Activated CD4-positive, alpha-beta T cell treated with anti-CD3 and anti-CD28 coated beads, Interleukin-2, Interleukin-4, amounts not matched to agents 100 ng/mL and 50 ng/mL, durations not matched to agents 16 hours and 8 hours (primary cell): Measurements from ENCODE around the gene SLC30A3.

Source experiments
- DNase-seq: peaks from one replicate; pipeline ENCODE4 v3.0.0-alpha.2; 2020; ENCODE audit warnings: low spot score

SLC30A3 gene

DNA sequence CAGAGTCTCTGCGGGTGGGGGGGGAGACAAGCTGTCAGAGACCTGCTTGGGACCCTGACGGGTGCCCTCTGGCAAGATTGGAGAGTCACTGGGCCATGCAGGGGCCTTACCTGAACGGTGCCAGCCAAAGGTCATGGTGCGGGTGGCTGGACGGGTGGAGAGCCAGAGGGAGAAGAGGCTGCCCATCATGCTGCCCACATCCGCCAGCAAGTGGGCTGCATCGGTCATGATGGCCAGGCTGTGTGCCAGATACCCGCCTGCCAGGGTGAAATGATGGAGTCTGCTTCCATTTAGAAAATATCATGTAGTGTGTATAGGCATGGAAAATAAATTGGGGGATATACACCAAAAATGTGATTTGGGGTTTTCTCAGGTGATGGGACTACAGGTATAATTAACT lies 4.8 kb downstream of the SLC30A3 start:
- no peak for DNase-seq

DNA sequence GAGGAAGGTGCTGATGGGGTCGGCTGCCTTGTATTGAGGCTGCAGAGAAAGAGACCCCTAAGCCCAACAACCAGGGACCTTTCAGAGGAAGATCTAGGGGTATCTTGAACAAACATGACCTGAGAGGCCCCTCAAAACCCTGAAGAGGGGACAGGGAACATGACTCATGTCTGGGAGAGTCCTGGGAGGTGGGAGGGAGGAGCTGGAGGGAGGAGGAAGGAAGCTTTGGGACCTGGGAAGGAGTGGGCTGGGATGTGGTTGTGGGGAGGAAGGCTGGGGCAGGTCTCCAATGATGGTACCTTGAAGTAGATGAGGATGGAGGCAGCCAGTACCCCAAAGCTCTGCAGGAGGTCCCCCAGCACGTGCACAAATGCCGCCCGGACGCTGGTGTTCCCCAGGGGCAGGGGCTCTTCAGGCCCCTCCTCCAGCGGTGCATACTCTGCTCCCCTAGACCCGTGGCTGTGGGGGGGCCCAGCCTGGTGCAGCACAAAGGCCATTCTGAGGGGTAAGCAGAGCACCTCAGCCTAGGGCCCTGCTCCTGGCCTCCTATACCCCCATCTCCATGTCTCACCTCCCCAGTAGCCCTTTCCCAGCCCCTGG lies 5.9 kb downstream of the SLC30A3 start:
- no peak for DNase-seq

DNA sequence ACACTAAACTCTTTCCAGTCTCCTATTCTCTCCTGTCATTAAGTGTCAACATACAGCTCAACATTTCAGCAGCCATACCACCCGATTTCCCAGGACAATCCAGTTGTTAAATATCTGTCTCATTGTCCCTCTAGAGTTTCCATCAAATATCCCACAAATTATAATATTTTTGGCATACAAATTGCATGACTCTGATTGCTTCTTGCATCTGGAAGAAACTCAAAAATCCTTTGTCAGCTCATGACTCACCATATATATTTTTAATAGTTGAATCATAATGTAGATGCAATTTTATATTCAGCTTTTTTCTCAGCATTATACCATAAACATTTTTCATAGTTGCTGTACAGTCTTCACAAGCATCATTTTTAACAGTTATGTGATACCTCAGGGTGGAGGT lies 7.2 kb downstream of the SLC30A3 start:
- DNase-seq, result no peak

DNA sequence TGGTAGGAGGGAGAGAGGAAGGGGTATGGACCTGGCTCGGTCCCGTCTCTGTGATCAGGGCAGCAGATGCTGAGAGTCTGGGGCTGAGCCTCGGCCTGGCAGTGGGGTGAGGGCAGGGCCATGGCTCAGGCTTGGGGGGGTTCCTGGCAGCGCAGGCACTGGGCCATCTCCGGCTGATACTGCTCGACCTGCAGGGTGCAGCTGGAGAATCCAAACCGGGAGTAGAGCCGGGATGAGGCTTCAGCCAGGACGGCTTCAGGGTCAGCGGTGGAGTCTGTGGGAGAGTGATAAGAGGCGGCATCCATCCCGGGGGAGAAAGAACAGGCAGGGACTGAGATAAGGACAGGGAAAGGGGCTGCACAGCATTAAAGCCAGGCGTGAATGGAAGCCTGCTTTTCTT lies 7.7 kb downstream of the SLC30A3 start:
- no peak for DNase-seq

DNA sequence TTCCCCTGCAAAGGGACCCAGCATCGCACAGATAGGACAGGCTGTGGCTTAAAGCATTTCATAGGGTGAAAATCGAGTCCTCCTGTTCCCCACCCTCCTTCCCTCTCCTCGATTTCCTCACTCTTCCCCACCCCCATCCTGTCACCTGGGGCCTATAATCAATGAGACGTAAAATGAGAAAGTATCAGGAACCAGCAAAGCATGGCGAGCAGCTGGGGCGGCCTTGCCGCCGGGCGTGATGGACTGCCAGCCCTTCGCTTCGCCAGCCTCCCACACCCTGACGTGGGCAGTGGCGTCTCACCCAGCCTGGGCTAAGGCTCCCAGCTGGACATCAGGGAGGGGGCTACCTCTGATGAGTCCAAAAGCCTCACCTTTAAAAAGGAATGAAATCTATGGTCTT lies 11.1 kb downstream of the SLC30A3 start:
- no peak for DNase-seq

DNA sequence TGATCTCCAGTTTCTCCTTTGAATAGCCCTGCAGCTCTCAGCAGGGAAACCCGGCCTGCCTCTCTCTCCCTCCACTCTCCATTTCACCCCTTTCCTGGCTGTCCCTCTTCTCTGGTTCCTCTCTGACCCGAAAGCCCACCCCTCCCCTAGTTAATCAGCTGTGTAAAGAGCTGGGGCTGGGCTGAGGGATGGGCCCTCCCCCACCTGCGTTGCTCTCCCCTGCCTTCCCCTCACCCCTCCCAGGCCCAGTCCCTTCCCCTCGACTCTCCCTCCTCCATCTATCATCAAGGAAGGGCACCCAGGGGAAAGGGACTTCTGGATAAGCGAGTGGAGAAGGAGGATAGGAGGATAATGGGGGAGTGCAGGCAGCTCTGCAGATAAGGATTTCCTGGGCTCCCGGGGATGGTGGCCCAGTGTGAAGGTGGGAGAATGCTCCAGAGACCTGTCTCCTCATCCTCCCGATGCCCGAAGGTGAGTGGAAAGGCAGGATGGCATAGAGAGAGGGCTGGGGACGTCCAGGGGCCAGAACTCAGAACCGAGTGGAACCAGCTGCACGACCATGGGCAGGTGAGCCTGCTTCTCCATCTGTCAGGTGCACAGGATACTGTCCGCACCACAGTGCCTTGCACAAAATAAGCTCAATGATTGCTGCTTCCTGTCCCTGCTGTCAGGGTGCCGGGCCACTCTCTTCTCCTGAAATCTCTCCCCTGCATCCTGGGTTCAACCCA lies 12.0 kb downstream of the SLC30A3 start:
- no peak for DNase-seq

DNA sequence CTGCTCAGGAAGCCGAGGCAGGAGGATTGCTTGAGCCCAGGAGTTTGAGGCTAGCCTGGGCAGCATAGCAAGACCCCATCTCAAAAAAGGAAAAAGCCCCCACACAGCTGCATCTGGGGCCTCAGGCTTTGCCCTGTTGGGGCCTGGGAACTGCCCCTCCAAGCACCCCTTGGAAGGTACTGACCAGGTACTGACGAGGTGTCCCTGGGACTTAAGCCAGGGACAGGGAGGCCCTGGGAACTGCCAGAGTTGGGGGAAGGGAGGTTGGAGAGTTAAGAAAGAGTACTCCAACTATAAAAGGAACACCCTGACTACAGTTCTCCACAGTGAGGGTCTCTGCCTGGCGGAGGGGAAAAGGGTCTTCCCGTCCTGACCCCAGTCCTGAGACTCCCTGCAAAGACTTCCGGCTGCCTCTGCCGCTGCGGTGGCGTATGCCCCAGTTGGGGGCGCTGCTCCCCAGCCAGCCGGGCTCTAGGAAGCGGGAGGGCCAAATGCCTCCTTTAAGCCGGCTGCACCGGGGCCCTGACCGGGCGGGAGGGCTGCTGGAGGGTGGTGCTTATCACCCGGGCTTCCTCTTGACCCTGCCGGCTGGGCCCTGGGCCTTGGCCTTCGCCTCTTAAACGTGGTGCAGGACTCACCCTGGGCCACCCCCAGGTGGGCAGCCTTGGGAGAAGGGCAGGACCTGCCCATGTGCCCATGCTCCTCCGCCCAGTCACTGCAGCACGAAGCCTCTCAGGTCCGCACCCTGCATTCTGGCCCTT lies 12.8 kb downstream of the SLC30A3 start:
- peak; percentile 50 for DNase-seq

DNA sequence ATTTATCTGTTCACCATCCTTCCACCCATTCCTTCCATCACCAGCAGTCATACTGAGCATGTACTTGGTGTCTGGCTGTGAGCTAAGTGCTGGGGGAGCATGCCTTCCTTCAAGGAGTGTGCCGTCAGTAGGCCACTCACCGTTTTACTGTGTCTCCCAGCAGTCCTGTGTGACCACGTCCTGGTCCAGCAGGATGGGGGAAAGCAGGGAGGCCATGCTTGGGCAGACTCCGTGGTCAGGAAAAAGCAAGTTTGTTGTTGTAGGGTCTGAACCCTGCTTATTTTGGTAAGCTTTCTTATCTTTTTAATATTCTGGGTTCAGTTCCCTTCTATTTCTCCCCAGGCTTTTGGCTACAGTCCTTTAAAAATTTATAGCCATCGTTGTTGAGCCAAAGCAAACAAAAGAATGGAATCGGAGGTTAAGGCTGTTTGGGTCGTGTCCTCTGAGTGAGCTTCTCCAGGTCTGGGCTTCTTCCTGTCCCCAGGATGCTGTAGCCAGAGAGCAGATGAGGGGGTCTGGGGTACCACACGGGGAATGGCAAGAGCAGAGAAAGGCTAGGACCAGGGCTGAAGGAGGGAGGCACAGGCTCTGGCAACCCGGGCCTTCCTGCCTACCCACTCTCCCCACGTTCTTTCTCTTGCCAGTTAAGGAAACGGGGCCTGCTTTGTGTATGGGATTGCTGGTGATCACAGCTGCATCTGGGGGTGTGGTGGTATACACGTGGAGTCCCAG lies 13.5 kb downstream of the SLC30A3 start:
- DNase-seq, result no peak

DNA sequence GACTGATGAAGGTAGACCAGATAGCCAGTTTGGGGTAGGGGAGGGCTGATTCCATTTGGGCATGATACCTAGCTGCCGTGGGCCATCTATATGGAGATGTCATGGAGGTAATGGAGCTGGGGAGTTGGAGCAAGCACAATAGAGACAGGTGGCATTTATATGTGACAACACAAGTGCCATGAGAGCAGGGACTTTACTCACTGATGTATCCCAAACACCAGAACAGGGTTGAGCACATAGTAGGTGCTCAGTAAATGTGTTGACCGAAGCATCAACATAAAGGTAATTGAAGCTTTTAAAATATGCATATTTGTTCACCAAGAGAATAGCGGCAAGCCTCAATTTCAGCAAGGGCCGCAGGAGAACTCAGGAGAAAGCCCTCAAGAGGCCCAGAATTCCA lies 15.0 kb downstream of the SLC30A3 start:
- DNase-seq, result no peak

DNA sequence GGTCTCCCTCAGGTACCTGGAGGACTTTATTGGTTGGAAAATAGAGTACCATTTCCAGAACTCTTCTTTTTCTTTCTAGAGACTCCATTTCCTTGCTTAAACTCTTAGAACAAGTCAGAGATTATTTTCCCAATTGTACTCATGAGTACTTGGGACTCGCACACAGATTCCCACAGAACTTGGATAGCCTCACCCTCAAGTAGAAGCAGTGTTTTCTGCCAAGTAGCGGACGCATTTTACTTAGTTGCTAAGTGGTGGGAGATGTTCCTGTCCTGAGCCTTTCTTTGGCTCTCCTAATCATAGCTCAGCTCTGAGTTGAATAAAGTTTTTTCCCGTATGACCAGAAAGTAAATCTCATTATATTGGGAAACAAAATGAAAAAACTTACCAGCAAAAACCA lies 17.2 kb downstream of the SLC30A3 start:
- DNase-seq, result no peak

DNA sequence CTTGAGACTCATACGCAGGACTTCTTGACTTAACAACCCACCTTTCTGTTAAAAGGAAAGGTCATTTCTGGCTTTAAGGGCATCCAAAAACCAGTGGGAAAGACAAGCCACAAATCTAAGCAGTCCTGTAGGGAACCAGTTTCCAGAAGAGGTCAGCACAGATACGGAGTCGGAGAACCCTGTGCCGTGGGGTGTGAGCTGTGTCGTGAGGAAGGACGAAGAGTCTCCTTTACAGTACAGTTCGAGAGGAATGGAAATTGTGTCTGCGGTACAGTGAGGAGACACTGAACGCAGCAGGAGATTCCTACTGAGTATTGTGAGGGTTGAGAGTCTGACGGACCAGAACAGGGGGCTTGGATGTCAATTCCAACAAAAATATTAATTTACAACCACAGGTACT lies 17.7 kb downstream of the SLC30A3 start:
- DNase-seq, result no peak

DNA sequence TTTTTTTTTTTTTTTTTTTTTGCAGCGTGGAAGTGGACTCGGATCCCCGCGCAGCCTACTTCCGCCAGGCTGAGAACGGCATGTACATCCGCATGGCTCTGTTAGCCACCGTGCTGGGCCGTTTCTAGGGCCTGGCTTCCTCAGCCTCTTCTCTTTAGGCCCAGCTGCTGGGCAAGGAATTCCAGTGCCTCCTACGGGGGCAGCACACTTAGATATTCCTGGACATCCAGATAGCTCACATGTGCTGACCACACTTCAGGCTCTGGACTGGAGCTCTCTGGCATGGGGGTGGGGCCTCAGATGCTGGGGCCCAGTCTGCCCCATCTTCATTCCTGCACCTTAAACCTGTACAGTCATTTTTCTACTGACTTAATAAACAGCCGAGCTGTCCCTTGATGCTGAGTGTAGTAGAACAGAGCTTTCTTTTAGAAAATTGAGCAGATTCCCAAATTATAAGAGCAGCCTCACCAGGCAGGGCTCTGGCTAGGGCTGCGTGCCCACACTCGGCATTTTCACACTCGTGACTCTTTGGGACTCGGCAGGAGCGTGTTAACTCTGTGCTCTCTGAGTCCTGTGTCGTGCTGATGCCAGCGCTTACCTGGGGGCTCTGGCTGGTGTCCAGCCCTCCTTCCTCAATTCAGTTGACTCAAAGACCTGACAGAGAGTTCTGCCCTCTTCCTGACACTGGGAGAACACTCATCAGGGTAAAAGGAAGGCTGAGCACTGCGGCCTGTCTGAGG lies 19.3 kb downstream of the SLC30A3 start:
- DNase-seq, result no peak

DNA sequence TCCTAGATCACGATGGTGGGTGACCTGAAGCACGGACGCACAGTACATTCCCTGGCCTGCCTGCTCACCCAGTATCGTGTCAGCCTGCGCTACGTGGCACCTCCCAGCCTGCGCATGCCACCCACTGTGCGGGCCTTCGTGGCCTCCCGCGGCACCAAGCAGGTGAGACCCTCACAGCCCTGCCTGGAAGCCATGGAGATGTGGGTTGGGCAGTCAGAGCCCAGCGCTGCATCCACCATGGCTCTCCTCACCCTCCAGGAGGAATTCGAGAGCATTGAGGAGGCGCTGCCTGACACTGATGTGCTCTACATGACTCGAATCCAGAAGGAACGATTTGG lies 20.3 kb downstream of the SLC30A3 start:
- no peak for DNase-seq

DNA sequence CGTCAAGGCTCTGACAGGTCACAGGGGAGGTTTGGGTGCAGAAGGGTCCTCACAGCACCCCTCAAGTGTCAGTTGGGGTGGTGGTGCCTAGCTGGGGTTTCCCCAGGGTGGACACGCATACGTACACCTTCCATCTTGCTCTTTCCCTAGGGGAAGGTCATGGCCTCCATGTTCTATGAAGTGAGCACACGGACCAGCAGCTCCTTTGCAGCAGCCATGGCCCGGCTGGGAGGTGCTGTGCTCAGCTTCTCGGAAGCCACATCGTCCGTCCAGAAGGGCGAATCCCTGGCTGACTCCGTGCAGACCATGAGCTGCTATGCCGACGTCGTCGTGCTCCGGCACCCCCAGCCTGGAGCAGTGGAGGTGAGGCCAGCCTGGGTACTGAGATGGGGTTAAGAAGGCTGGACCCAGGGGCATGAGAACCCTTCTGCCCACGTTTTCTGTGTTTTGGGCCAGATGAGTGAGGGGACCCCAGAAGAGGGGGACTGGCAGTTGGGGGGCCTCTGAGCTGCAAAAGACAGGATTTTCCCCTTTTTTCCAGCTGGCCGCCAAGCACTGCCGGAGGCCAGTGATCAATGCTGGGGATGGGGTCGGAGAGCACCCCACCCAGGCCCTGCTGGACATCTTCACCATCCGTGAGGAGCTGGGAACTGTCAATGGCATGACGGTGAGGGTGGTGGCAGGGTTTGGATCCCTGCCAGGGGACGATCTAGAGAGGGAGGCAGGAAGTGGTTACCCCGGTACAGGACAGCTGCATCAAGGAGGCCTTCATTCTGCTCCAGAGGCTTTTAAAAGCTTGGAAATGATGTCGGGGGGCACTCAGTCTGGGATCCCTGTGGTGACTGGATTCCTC lies 20.9 kb downstream of the SLC30A3 start:
- no peak for DNase-seq

DNA sequence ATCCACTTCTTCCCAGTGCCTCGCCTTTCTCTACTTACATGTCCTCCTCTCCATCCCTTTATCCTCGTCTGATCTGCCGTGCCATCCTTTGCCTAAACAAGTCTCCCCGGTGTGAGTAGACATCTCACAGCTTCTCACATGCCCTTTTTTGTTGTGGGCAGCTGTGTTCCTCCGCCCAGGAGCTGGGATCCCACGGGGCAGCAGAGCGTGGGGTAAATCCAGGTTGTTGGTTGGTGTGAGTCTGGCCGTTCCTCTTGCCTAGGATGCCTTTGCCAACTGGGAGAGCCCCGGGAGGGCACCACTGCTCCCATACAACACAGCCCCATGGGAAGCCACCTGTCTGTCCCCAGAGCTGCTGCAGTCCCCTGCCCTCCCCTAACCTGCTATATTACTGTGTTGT lies 22.4 kb downstream of the SLC30A3 start:
- no peak for DNase-seq

DNA sequence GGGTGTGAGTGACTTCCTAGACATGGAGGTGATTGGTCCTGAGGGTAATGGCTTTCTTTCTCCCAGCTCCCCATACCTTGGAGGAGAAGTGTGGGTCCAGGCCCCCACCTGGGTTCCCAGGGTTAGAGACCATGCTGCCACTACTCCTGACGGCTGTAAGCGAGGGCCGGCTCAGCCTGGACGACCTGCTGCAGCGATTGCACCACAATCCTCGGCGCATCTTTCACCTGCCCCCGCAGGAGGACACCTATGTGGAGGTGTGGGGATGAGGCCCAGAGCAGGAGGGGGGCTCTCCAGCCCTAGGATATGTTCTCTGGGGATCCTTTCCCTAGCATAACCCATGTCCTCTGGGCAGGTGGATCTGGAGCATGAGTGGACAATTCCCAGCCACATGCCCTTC lies 23.9 kb downstream of the SLC30A3 start:
- no peak for DNase-seq

DNA sequence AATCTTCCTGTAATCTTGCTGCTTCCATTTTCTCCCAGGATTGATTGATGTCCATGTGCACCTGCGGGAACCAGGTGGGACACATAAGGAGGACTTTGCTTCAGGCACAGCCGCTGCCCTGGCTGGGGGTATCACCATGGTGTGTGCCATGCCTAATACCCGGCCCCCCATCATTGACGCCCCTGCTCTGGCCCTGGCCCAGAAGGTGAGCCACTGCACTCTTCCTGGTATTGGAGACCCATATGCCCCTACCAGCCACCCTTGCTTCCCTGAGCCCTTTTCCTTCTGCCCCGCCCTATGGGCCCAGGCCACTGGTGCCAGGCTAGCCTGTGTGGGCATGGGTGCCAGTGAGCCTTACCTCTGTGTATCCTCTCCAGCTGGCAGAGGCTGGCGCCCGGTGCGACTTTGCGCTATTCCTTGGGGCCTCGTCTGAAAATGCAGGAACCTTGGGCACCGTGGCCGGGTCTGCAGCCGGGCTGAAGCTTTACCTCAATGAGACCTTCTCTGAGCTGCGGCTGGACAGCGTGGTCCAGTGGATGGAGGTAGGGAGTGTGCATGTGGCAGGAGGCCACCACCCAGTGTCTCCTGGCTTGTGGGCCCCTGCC lies 25.4 kb downstream of the SLC30A3 start:
- no peak for DNase-seq

DNA sequence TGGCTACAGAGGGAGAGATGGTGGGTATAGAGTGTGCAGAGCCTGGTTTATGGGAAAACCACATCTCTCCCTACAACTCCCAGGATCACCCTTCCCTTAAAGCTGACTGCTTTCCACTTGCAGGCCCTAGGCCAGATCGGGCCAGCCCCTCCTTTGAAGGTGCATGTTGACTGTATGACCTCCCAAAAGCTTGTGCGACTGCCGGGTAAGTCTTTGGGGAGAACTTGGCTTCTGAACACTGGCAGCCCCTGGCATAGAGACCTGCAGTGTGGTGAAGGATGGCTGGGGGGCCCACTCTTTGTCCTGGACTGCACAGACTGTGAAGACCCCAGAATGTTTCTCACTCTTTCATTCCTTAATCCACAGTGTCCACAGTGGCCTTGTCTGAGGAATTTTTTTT lies 26.2 kb downstream of the SLC30A3 start:
- no peak for DNase-seq

DNA sequence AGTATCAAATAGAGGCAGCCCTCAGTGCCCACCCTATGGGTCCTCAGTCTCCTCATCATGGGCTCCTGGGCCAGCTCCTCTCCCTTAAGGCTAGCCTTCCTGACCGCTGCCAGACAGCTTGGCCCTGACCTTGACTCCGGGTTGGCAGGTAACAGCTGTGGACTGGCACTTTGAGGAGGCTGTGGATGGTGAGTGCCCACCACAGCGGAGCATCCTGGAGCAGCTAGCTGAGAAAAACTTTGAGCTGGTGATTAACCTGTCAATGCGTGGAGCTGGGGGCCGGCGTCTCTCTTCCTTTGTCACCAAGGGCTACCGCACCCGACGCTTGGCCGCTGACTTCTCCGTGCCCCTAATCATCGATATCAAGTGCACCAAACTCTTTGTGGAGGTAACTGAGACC lies 26.7 kb downstream of the SLC30A3 start:
- no peak for DNase-seq

DNA sequence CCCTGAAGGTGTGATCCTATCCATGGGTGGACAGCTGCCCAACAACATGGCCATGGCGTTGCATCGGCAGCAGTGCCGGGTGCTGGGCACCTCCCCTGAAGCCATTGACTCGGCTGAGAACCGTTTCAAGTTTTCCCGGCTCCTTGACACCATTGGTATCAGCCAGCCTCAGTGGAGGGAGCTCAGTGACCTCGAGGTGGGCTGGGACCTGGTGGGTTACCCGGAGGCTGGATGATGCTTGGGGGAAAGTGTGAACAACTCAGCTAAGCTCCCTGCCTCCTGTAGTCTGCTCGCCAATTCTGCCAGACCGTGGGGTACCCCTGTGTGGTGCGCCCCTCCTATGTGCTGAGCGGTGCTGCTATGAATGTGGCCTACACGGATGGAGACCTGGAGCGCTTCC lies 29.5 kb downstream of the SLC30A3 start:
- no peak for DNase-seq

DNA sequence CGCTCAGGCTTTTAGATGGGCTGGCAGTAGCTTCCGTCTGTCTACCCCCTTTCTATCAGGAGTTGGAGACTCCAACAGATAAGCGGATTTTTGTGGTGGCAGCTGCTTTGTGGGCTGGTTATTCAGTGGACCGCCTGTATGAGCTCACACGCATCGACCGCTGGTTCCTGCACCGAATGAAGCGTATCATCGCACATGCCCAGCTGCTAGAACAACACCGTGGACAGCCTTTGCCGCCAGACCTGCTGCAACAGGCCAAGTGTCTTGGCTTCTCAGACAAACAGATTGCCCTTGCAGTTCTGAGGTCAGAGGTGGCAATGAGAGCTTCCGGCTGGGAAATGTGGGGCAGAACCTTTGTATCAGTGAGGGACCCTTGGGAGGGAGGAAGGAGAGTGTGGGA lies 30.9 kb downstream of the SLC30A3 start:
- no peak for DNase-seq
